ENCODE results near the gene FARSB.
"Not testable (repeated sequence)": the region's sequence is repeated elsewhere in the genome, so short reads cannot be mapped to it uniquely, and the experiment has no call there.

FARSB gene

GRCh38 chr2:222603501-222603900 lies 52.4 kb downstream of the FARSB start:
- DNase-seq, result no peak

GRCh38 chr2:222598611-222599010 lies 57.3 kb downstream of the FARSB start:
- no peak for DNase-seq

DNA sequence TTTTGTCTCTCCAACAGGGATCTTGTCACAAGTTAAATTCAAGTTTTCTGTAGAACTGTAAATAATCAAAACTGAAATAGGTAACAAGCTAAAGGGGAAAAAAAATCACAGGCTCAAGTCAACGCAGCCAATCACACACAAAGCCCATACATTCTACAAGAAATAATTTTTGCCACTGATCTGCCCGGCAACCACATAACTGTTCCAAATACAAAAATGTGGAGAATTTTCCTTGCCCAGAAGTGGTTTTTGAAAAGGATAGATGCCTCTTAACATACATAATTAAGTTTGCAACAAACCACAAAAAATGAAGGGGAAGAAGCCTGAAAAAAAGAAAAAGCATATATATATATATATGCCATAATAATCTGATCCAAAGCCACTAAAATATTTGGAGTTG lies 60.3 kb downstream of the FARSB start:
- no peak for DNase-seq

- no peak for DNase-seq
These were observed 61.2 kb downstream of the FARSB start for GRCh38 chr2:222594679-222595078.

DNA sequence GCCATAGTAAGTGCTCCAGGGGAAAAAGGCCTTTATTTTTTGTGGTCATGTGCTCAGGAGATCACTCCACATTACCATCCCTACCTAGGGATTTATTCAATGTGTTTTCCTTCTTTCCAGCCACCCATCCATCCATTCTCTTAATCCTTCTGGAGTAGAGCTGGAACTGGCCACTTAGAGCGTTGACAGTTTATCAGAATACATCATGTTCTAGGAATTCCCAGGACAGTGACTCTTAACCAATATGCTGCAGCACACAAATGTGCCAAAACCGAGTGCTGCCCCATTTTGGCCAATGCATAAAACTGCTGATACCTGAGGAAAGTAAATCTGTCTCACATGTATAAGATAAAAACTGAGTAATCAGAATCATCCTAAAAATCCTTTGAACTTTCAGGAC lies 63.7 kb downstream of the FARSB start:
- no peak for DNase-seq

DNA sequence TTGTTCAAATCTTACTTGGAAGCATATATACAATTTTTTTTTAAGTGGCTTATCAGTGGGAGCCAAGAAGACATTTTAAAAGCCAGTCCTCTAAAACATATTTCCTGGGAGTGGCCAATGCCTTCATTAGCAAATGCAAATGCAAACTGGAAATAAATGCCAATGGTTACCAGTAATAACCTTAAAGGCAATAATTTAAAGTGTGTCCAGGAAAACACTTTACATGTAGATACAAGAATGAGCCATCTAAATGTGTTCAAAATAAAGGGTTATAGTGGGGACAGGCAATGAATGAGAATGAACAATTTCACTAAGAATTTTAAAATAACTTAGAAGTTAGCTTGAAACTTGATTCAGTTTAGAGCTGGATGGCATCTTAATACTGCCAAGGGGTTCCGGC lies 64.2 kb downstream of the FARSB start:
- DNase-seq, result no peak

- not testable (repeated sequence) for DNase-seq
These were observed 71.3 kb downstream of the FARSB start for GRCh38 chr2:222584589-222584988.

- DNase-seq, result no peak
These were observed 73.0 kb downstream of the FARSB start for GRCh38 chr2:222582928-222583327.

- no peak for DNase-seq
These were observed 78.6 kb downstream of the FARSB start for GRCh38 chr2:222577341-222577740.

DNA sequence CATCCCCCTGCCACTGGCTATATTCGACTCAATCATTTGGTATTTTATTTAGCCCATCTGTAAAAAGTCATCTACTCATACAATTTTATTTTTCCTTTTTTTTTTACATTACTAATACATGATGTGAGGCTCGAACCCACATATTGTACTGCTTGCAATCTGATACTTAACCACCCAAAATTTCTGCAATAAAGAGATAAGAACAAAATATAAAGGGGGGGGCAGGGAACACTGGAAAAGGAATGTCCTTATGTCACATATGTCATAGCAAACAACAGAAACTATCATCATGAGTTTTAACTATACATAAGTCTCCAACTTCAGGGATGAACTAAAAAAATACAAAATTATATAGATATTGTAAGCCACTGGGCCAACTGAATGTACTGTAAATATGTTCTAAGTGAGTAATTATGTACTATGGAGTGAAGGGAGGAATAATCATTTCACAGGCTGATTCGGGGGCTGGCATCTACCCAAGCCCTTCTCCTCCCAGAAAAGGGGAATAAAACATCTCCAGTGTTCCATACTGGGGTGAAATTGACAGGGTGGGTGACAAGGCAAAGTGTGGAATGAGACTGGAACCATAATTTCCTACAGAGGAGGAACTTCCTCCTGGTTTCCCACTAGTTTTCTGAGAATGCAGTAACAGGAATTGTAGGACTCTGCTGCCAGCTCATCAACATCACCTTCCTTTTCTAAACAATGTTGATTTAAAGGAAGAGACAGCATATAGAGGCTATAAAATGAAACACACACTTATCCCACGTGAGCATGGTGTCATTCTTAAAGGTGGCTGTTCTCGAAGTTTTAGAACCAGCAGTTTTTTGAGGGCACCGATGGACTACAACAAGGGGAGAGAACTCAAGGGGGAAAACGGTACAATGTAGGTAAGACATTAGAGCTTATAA lies 79.5 kb downstream of the FARSB start:
- no peak for DNase-seq

- no peak for DNase-seq
These were observed 80.3 kb downstream of the FARSB start for GRCh38 chr2:222575618-222576017.

GRCh38 chr2:222572751-222573174 lies 83.1 kb downstream of the FARSB start:
- peak; percentile 11 for DNase-seq

- peak; percentile 35 for DNase-seq
These were observed 83.6 kb downstream of the FARSB start for GRCh38 chr2:222572264-222572721.

GRCh38 chr2:222569826-222570225 lies 86.1 kb downstream of the FARSB start:
- no peak for DNase-seq

GRCh38 chr2:222568865-222569264 lies 87.0 kb downstream of the FARSB start:
- no peak for DNase-seq

GRCh38 chr2:222566229-222566628 lies 89.7 kb downstream of the FARSB start:
- no peak for DNase-seq

DNA sequence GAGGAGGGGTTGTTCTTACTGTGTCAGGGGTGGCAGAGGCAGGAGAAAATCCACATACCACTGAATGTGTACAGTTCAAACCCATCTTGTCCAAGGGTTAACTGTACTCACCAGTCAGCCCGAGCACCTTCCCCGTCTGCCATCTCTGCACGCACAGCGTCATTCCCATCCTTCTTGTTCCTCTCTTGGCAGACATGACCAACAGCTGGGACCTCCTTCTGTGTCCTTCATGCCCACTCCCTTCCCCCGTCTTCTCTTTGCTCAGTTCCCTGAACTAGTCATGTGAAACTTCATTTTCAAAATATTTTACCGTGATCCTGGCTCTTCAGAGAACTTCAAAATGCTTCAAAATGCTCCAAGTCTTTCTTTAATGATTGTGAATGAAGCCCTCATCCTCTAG lies 92.0 kb downstream of the FARSB start:
- no peak for DNase-seq

- no peak for DNase-seq
These were observed 92.7 kb downstream of the FARSB start for GRCh38 chr2:222563106-222563718.

GRCh38 chr2:222561817-222562645 lies 93.9 kb downstream of the FARSB start:
- DNase-seq, result peak; percentile 28

DNA sequence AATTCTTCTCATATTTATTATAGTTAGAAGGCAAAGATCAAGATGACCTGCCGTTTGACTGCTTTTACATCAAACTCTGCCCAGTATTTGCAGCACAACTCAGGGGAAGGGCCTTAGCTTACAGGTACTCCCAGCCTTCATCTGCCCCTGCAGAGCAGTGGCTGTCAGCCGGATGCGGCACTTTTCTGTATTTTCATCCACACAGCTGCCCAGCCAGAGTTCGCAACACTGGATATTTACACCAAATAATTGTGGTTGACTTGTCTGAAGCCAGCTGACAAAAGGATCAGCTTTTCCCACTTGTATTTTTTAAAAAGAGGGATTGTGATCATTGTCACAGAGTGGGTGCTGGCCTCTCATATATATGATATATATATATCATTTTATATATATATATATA lies 94.7 kb downstream of the FARSB start:
- DNase-seq, result no peak

DNA sequence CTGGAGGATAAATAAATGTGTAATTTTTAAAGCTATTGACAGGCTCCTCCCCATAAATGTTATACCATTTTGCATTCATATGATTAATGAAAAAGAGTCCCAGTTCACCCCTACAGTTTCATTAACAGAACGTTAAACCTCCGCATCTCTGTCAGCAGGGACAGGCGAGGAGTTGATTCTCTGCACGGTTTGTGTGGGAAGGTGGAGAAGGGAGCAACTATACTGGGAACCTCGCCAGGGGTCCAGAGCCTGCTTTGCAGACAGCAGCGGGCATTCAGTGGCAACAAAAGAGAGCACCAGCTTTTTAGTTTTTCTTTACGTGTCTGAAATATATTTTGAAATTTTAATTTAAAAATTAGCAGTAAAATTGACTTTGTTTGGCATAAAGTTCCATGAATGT lies 101.4 kb downstream of the FARSB start:
- no peak for DNase-seq

DNA sequence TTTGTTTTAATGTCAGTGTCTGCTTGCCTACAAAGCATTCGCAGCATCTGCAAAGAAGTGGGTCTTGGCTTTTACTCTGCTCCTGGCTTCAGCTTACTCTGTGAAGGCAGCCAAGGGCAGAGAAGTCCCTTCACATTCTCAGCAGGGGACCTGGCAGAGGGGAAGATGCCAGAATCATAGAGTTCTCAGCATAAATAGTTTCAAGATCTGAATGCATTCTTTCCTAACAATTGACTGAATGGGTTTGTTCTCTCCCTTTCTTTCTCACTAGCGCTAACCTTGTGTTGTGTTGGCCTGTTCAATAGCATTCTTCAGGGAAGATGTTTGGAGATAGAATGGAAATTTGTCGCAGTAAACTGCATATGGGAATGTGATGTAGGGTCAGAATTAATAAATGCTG lies 106.9 kb downstream of the FARSB start:
- no peak for DNase-seq

GRCh38 chr2:222547083-222547482 lies 108.8 kb downstream of the FARSB start:
- no peak for DNase-seq

All from RPMI8226 (cell line).